MM.1S (cell line): Measurements from ENCODE around the gene MYRIP.

Experiments used
- CTCF ChIP-seq: fragments of 300-600 bp; sonication (generic); IDR thresholded peaks from 2 replicates; pipeline ENCODE4 v1.5.1; 2016; ENCODE audit warnings: antibody characterized with exemption, low read length, mixed read lengths
- EZH2 ChIP-seq: fragments of 300-600 bp; sonication (generic); optimal IDR thresholded peaks from 2 replicates; pipeline ENCODE3; 2017; ENCODE audit warnings: low read depth, mild to moderate bottlenecking, antibody characterized with exemption, low read length, mixed read lengths
- EZH2phosphoT487 ChIP-seq: fragments of 300-600 bp; sonication (generic); IDR thresholded peaks from 2 replicates; pipeline ENCODE4 v1.6.1; 2018; ENCODE audit warnings: antibody characterized with exemption, low read length

DNA sequence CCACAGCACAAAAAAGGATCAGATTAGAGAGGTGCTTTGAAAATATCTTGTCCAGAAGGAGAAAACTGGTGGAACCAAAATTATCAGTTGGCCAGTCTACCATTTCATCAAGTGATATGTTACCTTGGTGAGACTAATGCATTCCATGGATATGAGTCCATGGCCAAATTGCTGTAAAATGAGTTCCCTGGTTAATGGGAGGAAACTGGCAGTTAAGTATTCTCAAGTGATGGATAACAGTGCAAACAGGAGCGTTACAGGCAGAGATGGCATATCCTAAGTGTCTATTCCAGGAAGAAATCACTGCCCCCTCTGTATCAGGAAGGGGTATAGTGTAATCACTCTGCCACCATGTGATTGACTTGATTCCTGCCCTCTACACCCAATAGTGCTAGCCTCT, 34.0 kb downstream of the MYRIP start:
- no peak for TF ChIP-seq CTCF
- no peak for TF ChIP-seq EZH2
- no peak for TF ChIP-seq EZH2phosphoT487
